Ishikawa (cell line): ENCODE measurements around the gene ATP6V0B.

ENCODE experiments used
- TAF1 ChIP-seq: IDR thresholded peaks from 2 replicates; pipeline ENCODE4 v1.6.1; 2012; ENCODE audit warnings: low read depth, mild to moderate bottlenecking
- TF ChIP-seq, protein P1 (sequence below): IDR thresholded peaks from 2 replicates; pipeline ENCODE4 v1.6.1; 2012

DNA sequence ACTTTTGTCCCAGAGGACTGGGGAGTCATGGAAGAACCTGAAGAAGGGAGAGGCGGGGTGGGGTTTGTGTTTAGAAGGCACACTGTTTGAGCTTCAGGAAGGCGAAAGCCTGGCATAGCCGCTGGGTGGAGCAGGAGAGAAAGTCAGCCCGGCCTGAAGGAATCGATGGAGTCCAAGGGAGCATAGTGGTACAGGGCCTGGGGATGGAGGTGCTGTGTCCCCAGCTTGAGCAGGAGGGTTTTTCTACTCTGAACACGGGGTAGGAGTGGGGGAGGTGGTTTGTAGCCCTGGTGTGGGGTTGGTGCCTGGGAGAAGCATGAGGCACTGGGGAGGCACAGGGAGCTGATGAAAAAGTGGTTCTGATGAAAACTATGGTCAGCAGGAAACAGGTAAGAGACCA, 12.0 kb downstream of the ATP6V0B start:
- TF ChIP-seq TAF1, result no peak
- TF ChIP-seq, protein P1, sequence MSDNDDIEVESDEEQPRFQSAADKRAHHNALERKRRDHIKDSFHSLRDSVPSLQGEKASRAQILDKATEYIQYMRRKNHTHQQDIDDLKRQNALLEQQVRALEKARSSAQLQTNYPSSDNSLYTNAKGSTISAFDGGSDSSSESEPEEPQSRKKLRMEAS, result no peak
